Urothelium cell line (cell line): Measurements from ENCODE around the gene VEGFA.

Experiments used
- DNase-seq: peaks from one replicate; pipeline ENCODE4 v3.0.0; 2011; ENCODE audit warnings: low spot score, mixed read lengths
- FAIRE-seq: peaks from 2 replicates; lab custom pipeline; 2011; peaks lifted over from hg19 to GRCh38; lab: Jason Lieb, UNC

VEGFA gene

DNA sequence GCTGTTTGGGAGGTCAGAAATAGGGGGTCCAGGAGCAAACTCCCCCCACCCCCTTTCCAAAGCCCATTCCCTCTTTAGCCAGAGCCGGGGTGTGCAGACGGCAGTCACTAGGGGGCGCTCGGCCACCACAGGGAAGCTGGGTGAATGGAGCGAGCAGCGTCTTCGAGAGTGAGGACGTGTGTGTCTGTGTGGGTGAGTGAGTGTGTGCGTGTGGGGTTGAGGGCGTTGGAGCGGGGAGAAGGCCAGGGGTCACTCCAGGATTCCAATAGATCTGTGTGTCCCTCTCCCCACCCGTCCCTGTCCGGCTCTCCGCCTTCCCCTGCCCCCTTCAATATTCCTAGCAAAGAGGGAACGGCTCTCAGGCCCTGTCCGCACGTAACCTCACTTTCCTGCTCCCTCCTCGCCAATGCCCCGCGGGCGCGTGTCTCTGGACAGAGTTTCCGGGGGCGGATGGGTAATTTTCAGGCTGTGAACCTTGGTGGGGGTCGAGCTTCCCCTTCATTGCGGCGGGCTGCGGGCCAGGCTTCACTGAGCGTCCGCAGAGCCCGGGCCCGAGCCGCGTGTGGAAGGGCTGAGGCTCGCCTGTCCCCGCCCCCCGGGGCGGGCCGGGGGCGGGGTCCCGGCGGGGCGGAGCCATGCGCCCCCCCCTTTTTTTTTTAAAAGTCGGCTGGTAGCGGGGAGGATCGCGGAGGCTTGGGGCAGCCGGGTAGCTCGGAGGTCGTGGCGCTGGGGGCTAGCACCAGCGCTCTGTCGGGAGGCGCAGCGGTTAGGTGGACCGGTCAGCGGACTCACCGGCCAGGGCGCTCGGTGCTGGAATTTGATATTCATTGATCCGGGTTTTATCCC is at the start of gene VEGFA:
TSS of gene VEGFA (plus strand) at position 686 of the 846 bp plus-strand sequence.
- no peak for FAIRE-seq

DNA sequence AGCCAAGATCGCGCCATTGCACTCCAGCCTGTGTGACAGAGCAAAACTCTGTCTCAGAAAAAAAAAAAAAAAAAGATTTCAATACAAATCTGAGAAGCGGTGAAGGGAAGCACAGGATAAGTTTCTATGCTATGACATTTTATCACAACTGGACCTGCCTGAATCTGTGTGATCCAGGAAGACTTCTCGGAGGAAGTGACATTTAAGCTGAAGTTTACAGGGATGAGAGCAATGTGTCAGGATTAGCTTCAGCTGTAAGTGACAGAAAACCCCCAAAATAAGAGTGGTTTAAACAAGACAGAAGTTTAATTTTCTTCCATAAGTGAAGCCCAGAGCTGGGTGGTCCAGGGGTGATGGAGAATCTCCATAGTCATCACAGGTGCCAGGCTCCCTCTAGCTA is 49.0 kb upstream of the VEGFA start:
- FAIRE-seq, result no peak
- DNase-seq, result no peak

More for the DNA sequence above, at the start of gene VEGFA:
- DNase-seq, result peak; percentile 96

- DNase-seq, result no peak
- FAIRE-seq, result no peak
Observed at GRCh38 chr6:43722920-43723545, 47.0 kb upstream of the VEGFA start.

GRCh38 chr6:43723737-43724295 is 46.2 kb upstream of the VEGFA start:
- peak; percentile 67 for DNase-seq
- FAIRE-seq, result no peak

DNA sequence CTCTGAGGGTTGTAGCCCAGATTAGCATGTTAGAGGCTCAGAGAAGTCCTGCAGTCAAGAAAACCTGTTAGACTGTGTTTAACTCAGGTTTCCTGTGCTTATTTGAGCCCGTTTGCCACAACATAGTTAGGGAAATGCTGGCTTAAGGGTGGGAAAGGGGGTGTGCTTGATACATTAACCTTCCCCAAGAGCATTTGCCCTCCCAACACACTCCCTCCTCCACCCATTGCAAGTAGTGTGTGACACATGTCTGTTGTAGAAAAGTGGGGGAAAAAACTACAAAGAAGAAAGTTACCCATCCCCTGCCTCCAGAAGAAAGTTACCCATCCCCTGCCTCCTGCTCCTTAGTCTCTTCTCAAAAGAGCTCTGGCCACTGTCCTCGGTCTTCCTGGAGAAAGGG is 45.7 kb upstream of the VEGFA start:
- FAIRE-seq (no peak), DNase-seq (no peak)

- FAIRE-seq, result peak; percentile 73
- peak; percentile 96 for DNase-seq
Observed at GRCh38 chr6:43724914-43725642, 44.9 kb upstream of the VEGFA start.

- peak; percentile 23 for FAIRE-seq
Observed at GRCh38 chr6:43725643-43726580, 44.1 kb upstream of the VEGFA start.

GRCh38 chr6:43727634-43728033 is 42.4 kb upstream of the VEGFA start:
- no peak for FAIRE-seq
- no peak for DNase-seq

More at GRCh38 chr6:43725643-43726580, 44.1 kb upstream of the VEGFA start:
- no peak for DNase-seq

DNA sequence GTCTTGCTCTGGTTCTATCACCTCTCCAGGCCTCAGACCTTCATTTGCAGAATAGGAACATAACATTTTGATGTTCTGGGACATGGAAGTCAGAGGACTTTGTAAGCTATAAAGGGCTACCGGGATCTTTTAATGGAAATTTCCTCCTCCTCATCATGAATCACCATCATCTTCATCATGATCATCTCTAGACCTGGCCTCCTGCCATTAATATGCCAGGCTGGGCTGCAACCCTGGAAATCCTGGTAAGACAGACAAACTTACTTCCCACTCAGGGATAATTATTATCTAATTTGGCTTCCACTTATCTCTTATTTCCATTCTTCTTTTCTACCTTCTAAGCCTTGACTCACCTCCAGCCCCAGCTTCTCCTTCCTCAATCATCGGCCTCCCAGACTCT is 41.4 kb upstream of the VEGFA start:
- FAIRE-seq (no peak), DNase-seq (no peak)

- DNase-seq (no peak), FAIRE-seq (no peak)
Observed at GRCh38 chr6:43729537-43729936, 40.5 kb upstream of the VEGFA start.

GRCh38 chr6:43730634-43731033 is 39.4 kb upstream of the VEGFA start:
- no peak for DNase-seq

DNA sequence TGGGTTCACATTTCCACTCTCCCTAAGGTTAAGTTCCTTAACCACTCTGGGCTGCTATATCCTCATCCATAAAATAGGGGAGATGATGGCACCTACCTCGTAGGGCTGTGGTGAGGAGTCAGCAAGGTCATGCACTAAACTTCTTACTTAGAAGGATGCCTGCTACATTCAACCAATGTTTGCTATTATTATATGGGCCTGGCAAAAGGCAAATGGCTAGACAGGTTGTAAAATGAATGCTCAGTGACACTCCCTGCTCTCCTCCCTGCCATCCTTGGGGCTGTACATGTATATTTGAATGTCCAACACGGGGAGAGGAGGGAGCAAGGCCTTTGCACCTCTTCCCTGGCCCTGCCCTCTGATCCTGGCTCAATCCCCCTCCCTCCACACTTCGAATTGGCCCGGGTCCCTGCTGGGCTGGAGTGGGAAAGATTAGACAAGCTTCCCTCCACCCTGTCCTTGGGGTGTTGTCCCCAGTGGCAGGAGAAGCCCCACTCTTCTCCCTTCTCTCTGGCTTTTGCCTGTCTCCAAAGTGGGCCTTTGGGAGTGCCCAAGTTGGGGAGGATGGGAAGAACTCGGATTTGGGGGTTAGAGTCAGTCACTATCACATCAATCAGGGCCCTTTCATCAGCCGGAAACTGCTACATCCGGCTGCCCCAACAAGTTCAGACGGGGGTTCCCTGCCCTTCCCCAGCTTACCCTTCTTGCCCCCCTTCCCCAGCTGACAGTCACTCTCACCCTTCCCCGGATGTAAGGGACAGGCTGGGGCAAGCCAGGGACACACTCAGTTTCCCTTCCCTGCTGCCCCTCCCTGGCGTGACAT is 36.3 kb upstream of the VEGFA start:
- DNase-seq (no peak), FAIRE-seq (no peak)

More at GRCh38 chr6:43730634-43731033, 39.4 kb upstream of the VEGFA start:
- no peak for FAIRE-seq

- FAIRE-seq, result no peak
- DNase-seq, result no peak
Observed at GRCh38 chr6:43734294-43734665, 35.7 kb upstream of the VEGFA start.

DNA sequence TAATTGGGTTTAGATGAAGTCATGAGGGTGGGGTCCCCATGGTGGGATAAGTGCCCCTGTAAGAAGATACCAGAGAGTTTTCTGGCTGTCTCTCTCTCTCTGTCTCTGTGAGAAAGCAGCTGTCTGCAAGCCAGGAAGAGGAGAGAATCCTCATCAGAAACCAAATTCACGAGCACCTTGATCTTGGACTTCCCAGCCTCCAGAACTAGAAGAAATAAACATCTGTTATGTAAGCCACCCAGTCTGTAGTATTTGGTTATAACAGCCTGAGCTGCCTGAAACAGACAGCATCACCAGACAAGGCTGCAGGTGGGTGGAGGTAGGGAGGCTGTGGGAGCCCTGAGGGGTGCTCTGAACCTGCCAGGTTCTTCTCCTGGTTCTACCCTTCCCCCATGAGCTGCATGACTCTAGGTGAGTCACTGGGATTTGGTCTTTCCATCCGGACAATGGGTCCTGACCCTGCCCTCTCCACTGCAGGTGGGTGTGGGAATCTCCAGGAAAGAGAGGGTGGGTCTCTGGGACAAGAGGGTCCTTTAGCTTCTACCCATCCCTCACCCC is 34.3 kb upstream of the VEGFA start:
- FAIRE-seq, result no peak

GRCh38 chr6:43736211-43736786 is 33.7 kb upstream of the VEGFA start:
- FAIRE-seq, result no peak
- DNase-seq, result no peak

More for the DNA sequence above, 34.3 kb upstream of the VEGFA start:
- DNase-seq, result no peak

GRCh38 chr6:43736844-43737243 is 33.2 kb upstream of the VEGFA start:
- FAIRE-seq (no peak), DNase-seq (no peak)

GRCh38 chr6:43737272-43738081 is 32.5 kb upstream of the VEGFA start:
- DNase-seq, result no peak
- no peak for FAIRE-seq

- peak; percentile 97 for FAIRE-seq
Observed at GRCh38 chr6:43738267-43738676, 31.7 kb upstream of the VEGFA start.

More at GRCh38 chr6:43738267-43738676, 31.7 kb upstream of the VEGFA start:
- no peak for DNase-seq
